NCI-H2196 treated with DMSO at 0.1 percent for 48 hours (cell line): Measurements from ENCODE around the gene VAV2.

ENCODE experiments used
- DNase-seq: peaks from one replicate; lab custom pipeline; 2025; ENCODE audit not compliant: unreplicated experiment; lab: John Stamatoyannopoulos, UW

The VAV2 gene

DNA sequence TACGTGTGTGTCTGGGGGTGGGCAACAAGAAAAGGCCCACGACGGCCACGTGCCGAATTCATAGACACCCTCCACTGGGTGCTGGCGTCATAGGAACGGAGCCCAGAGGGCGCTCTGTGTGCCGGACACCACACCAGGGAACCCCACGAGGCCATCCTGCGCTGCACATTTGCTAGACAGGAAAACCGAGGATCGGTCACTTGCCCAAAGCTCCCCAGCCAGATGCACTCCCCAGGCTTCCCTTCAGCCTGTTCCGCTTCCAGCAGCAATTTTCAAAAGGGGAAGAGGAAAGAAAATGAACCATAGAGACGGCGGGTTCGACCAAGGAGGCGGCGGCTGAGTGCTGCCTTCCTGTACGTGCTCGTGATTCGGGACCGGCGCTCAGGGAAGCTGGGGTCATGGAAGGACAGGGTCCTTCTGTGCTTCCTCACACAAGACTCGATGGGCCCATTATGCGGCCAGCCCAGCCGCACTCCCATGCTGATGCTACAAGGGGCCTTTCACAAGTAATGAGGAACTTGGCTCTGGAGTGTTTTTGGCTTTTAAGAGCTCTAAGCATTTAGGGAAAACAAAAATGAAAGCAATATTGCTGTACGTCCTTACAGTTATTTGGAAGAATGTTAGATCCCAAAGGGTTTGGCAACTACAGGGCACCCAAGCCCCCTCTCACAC is 129.4 kb downstream of the VAV2 start:
- no peak for DNase-seq

DNA sequence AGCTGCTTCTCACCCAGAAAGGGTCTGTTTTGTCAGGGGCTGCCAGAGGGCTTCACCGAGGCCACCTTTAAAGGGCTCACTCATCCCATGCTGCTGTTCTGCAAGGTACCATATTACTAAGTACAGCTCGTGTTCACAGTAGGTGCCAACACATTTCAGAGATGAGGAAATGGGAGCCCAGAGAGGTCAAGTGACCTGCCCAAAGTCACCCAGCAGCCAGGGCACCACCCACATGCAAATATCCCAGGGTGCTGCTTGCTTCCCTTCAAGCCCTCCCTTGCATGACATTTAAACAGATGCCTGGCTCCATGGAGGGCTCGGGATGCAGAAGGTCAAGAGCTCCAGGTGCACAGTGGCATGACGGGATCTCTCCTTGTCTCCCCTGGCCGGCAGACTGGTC is 130.4 kb downstream of the VAV2 start:
- no peak for DNase-seq

DNA sequence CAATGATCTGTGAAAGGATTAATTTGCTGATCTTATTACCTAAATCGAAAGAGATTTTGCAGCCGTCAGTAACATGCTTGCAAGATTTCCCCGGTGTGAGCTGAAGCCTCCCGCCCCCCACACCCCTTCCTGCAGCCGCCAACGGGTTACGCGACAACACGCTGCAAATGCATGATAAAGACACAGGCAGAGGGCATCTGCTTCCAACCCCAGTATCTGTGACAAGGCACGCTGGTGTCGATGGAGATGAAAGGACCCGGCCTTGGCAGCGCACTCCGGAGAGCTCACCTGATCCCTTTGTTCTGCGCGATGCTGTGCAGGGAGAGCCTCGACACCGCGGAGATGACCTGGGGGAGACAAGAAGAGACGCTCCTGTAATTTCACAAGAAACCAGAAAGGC is 131.0 kb downstream of the VAV2 start:
- no peak for DNase-seq

DNA sequence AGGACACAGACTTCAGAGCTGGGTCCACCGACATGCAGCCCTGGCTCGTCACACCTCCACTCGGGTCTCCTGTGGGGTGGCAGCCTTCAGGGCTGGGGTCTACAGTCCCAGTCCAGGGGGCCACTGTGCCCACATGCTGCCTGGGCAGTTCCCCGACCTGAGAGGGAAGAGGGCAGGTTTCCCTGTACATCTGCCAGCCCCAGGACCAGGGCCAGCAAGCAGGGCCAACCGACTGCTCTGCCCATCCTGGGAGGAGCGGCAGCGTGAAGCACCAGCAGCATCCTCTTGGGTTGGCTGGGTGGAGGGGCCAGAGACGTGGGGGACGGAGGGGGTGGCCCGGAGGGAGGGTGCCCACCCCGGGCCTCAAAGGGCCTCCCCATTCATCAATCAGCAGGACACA is 133.4 kb downstream of the VAV2 start:
- no peak for DNase-seq

- no peak for DNase-seq
These were observed 134.5 kb downstream of the VAV2 start for GRCh38 chr9:133857639-133858038.

- no peak for DNase-seq
These were observed 135.3 kb downstream of the VAV2 start for GRCh38 chr9:133856798-133857197.

GRCh38 chr9:133855802-133856521 is 136.2 kb downstream of the VAV2 start:
- DNase-seq, result no peak

DNA sequence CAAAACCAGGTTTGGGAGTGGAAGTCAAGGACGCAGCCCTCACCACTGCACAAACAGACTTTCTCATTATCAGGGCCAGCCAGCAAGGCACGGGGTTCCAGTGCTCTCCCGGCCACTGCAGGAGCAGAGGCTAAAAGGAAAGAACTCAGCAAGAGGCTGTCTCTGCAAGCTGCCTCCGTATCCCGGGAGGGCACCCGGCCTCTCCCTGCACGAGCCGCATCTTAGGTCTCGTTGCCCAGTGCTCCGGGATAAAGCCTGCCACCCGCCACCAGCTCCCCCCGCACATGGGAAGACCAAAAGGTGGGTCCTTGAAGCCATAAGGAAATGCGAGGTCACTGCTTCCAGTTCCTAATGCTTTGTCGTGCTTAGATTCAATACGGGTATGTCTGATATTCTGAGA is 136.8 kb downstream of the VAV2 start:
- DNase-seq, result no peak

GRCh38 chr9:133854765-133855164 is 137.4 kb downstream of the VAV2 start:
- no peak for DNase-seq

- DNase-seq, result no peak
These were observed 138.1 kb downstream of the VAV2 start for GRCh38 chr9:133854048-133854447.

DNA sequence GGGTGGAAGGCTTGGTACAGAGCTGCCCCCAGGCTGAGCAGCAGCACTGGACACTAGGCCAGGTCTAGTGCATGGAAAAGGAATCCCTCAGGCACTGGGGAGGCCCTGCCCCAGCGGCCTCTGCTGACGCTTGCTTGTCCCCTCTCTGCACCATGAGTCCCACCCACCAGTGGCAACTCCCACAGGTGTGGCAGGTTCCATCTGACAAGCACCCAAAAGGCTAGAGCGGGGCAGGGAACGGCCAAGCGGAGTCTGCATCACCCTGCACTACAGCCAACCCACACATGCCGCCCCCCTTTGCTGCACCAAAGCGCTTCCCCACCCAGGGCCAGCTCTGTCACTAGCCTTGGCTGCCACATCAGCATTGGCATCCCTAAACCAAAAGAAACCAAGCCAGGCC is 138.8 kb downstream of the VAV2 start:
- DNase-seq, result no peak

DNA sequence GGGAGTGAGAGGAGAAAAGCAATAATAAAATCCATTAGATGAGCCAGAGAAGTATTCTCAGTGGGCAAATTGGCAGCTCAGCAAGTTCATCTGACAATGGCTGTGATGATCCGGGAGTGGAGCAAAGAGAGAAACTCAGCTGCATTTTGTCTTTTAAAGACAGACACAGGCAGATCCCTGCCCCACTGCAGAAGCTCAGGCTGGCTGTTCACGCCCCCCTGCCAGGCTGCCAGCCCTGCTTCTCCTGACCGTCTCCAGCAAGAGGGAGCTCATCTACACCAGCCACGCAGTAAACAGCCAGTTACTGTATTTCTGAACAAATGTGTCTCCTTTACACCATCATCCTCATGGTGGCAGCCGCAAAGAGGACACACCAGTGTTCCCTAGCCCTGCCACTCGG is 139.7 kb downstream of the VAV2 start:
- DNase-seq, result no peak

GRCh38 chr9:133851693-133852092 is 140.4 kb downstream of the VAV2 start:
- DNase-seq, result no peak

DNA sequence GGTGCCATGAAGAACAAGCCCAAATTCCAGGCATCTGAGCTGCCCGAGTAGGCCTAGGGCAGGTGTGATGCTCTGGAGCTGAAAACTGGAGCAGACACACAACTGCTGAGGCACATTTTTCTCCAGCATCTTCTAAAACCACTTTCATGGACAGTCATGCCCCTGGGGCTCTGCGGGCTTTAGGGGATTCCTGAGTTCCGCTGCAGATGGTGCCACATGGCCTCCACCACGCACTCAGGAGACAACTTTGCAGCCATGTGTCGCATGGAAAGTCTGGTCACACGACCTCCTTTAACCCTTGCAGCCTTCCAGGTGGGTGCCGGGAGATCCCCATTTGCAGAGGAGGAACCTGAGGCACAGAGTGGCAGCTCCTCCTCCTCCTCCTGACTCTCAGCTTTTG is 141.2 kb downstream of the VAV2 start:
- DNase-seq, result no peak

- DNase-seq, result no peak
These were observed 142.0 kb downstream of the VAV2 start for GRCh38 chr9:133850161-133850560.

DNA sequence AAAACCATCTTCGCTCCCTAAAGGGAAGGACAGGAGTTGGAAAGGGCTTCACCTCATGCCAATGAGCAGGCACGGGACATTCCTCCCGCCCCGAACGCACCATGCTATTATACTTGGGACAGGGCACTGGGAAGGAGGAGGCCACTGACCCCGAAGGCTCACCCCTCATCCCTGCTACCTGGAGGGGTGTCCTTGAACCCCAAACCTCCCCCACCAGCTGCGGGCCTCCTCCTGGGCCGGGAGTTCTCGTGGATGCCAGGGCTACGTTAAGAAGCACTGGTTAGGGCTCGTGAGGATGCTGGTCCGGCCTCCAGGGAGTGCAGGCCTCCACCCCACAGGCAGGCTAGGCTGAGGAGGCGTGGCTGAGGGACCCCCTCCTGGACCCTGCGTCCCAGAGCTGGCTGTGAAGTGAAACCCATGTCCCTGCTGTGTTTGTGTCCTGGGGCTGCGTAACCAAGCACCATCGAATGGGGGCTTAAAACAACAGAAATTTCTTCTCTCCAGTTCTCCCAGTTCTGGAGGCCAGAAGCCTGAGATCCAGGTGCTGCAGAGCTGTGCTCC is 142.9 kb downstream of the VAV2 start:
- DNase-seq, result no peak

DNA sequence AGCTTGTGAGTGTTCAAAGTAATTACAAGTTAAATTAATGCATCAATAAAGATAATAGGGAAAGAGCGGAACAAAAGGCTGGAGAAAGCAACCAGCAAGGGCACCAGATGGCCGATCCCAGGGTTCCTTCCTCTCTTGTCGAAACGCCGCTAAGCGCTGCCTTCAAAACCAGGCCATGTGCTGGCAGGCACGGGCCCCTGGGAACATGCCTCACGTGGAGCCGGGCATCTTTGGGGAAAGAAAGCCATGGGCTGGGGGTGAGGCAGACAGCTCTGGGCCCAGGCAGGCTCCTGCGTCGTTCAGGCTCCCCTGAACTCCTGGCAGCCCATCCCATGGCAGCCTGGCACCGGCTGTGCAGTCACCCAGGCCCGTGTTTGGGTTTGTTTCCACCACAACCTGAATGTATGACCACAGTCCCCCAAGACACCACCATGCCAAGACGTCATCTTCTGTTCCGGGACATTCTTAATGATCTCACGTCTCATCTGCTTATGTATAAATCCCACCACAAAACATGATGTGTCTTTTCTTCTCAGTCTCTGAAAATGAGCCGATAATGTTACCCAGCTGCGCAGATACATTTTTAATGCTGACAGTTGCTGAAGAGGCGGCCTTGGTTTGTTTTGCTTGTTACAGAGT is 143.5 kb downstream of the VAV2 start:
- DNase-seq, result no peak

- no peak for DNase-seq
These were observed 145.5 kb downstream of the VAV2 start for GRCh38 chr9:133846483-133847090.

GRCh38 chr9:133845440-133845839 is 146.7 kb downstream of the VAV2 start:
- DNase-seq, result no peak

GRCh38 chr9:133844881-133845410 is 147.2 kb downstream of the VAV2 start:
- DNase-seq, result no peak

GRCh38 chr9:133844398-133844784 is 147.7 kb downstream of the VAV2 start:
- no peak for DNase-seq
